ENCODE results near the gene GVQW3.

DNA sequence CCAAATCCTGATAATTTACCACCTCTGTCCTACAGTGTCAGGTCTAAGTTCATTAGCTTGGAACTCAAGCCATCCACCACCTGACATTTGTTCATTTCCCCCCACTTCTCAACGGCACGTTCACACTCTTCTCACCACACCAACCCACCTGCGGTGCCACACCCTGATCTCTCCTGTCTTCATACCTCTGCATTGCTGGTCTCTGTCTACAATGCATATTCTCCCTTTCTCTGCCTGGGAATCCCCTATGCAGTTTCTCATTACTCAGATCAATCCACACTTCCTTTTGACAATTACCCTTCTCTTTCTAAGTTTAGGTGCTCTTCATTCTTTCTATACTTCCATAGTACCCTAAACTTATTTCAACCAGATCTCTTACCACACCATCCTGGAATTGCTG lies 43.3 kb downstream of the GVQW3 start:
- TF ChIP-seq BHLHE40 (IDR thresholded peaks at IDR 0.05; ENCODE audit: borderline replicate concordance) (no peak), ELF4 (IDR thresholded peaks at IDR 0.05) (no peak), HDGF (IDR thresholded peaks at IDR 0.05; ENCODE audit: borderline replicate concordance) (no peak), TARDBP (IDR thresholded peaks at IDR 0.05) (no peak), FOXA1 (IDR thresholded peaks at IDR 0.05) (no peak), SUZ12 (IDR thresholded peaks at IDR 0.05) (no peak), LEF1 (IDR thresholded peaks at IDR 0.05; ENCODE audit: borderline replicate concordance) (no peak), L3MBTL2 (conservative IDR thresholded peaks at IDR 0.05) (no peak), SP1 (IDR thresholded peaks at IDR 0.05) (no peak)
